Subcutaneous adipose tissue (tissue), 4 donors: Measurements from ENCODE around the gene PEX11B. TPM values are rescaled to one million over a fixed set of nuclear protein-coding genes. Genes with fewer than 3 reads are reported as not detected.

Experiments
- total RNA-seq, 4 donors: library from RNA; depleted of rRNA; stranded (reverse); fragments of >200 nt; gene quantifications; one replicate each; pipeline ENCODE4 v1.1.0, GENCODE V29; 2016
- TF ChIP-seq, protein P1 (sequence below): fragments of 450-650 bp; IDR thresholded peaks from one replicate; pipeline ENCODE4 v1.5.1; 2016; ENCODE audit warnings: low read depth, mild to moderate bottlenecking, control low read depth, antibody characterized with exemption, moderate library complexity

Gene PEX11B
- total RNA-seq, 4 donors from 2014 or later, result 17.0 to 21.1 (median 20.3) TPM

GRCh38 chr1:145949219-145949618, 30.7 kb upstream of the PEX11B start:
- TF ChIP-seq, protein P1, sequence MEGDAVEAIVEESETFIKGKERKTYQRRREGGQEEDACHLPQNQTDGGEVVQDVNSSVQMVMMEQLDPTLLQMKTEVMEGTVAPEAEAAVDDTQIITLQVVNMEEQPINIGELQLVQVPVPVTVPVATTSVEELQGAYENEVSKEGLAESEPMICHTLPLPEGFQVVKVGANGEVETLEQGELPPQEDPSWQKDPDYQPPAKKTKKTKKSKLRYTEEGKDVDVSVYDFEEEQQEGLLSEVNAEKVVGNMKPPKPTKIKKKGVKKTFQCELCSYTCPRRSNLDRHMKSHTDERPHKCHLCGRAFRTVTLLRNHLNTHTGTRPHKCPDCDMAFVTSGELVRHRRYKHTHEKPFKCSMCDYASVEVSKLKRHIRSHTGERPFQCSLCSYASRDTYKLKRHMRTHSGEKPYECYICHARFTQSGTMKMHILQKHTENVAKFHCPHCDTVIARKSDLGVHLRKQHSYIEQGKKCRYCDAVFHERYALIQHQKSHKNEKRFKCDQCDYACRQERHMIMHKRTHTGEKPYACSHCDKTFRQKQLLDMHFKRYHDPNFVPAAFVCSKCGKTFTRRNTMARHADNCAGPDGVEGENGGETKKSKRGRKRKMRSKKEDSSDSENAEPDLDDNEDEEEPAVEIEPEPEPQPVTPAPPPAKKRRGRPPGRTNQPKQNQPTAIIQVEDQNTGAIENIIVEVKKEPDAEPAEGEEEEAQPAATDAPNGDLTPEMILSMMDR, result no peak

DNA sequence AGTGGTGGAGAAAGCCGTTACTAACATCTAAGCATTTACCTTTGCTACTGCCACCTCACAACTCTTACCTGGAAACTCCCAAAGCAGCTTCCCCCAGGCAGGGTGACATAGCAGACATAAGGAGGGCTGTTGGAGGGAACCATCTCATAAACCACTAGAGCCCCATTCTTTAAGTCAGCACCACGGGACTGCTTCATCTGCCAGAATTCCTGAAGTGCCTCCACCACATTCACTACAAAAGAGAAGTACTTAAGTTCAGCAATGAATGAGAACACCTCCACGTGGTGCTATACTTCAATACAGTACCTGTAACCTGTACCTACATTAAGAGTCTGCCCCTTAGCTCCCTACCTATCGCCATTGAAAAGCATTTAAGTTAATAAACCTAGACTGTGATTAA, 29.0 kb upstream of the PEX11B start:
- TF ChIP-seq, protein P1, result no peak

- TF ChIP-seq, protein P1, result no peak
These were observed 28.0 kb upstream of the PEX11B start for GRCh38 chr1:145946477-145946986.

- TF ChIP-seq, protein P1, result no peak
These were observed 26.0 kb upstream of the PEX11B start for GRCh38 chr1:145944532-145944931.

GRCh38 chr1:145942871-145943270, 24.4 kb upstream of the PEX11B start:
- TF ChIP-seq, protein P1, result no peak

DNA sequence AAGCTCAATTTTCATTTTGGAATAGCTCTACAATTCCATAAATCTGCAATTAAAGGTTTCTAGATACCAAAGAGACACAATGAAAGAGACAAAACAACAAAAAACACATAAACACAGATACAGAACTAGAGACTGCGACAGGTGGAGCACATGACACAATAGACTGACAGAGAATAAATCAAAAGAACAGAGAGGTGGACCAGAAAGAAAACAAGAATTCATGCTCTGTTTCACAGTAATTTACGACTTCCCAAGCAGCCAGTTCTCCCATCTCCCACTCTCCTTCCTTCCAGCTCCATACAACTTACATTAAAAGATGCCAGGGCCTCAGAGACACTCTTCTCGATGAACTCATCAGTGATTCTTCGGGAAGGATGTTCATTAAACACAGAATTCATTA, 23.9 kb upstream of the PEX11B start:
- TF ChIP-seq, protein P1, result no peak

GRCh38 chr1:145937436-145937835, 18.9 kb upstream of the PEX11B start:
- TF ChIP-seq, protein P1, result no peak
